ENCODE results near the gene NUP85. TPM values are rescaled to one million over a fixed set of nuclear protein-coding genes. Genes with fewer than 3 reads are reported as not detected.
"Not testable (repeated sequence)": the region's sequence is repeated elsewhere in the genome, so short reads cannot be mapped to it uniquely, and the experiment has no call there.

Gene NUP85
- total RNA-seq, 2 experiments from 2014 or later = 141 to 151 TPM

GRCh38 chr17:75271233-75271954 lies 65.9 kb downstream of the NUP85 start:
- ChIA-PET CTCF (interaction anchor here (0.6 to 3.9 kb wide), 26 partner anchors 10 to 245 kb away, joined by 3 to 50 read pairs (median 4); partner anchors contain the start of genes GGA3, GRB2, MRPS7 and NT5C), POLR2A (interaction anchor here (0.6 to 4.6 kb wide), 12 partner anchors 8 to 237 kb away, joined by 3 to 69 read pairs (median 4); partner anchors contain the start of genes GGA3, GRB2, MRPS7 and SLC25A19)

DNA sequence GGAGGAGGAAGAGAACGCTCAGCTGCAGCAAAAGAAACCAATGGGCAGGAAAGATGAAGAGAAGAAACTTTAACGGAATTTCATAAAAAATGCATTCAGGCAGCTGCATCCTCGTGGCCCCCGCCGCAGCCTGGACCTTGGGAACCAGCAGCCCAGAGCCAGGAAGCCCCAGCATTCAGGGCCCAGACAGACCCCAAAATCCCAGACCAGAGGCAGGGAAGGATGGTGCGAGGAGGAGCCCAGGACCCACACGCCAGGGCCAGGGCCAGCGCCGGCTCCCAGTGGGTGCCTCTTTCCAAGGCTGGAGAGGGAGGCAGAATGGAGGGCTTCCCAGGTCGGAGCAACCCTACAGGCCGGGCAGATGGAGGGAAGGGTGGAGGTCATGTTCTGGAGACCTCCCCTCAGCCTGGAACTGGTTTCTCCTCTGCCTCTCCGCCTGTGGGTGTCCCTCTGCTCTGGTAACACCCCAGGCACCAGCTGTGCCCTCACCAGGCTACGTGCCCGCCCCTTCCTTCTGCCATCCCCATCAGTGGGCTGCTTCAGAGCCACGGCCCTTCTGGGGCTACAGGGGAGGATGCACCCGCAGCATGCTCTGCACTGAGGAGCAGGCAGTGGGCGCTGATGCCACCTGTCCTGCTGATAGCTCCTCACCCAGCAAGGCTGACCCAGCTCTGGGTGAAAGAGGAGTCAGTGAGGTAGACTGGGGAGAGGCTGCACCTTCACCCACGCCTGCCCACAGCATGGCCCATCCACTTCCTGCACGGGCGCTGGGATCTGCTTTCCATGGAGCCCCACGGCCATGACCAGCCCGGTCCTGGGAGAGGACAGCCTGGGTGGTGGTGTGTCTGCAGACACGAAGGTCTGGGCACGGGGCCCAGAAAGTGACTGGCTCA lies 66.7 kb downstream of the NUP85 start:
- POLR2A ChIA-PET = interaction anchor here (0.6 to 4.6 kb wide), 6 partner anchors 10 to 238 kb away, joined by 3 to 69 read pairs (median 4); partner anchors contain the start of genes GGA3, MRPS7 and SLC25A19
- CTCF ChIA-PET = interaction anchor here (0.6 to 3.9 kb wide), 9 partner anchors 11 to 140 kb away, joined by 3 to 50 read pairs (median 11); partner anchors contain the start of genes GGA3, GRB2, MRPS7 and SLC25A19

- POLR2A ChIA-PET = interaction anchor here (0.6 to 4.6 kb wide), 4 partner anchors 11 to 129 kb away, joined by 3 to 69 read pairs (median 20); partner anchors contain the start of genes GGA3, MRPS7 and SLC25A19
- CTCF ChIA-PET = interaction anchor here (1.1 to 3.9 kb wide), 3 partner anchors 11 to 133 kb away, joined by 3 to 50 read pairs (median 4); partner anchors contain the start of genes GGA3, GRB2, MRPS7 and SLC25A19
These were observed 67.3 kb downstream of the NUP85 start for GRCh38 chr17:75272848-75273184.

DNA sequence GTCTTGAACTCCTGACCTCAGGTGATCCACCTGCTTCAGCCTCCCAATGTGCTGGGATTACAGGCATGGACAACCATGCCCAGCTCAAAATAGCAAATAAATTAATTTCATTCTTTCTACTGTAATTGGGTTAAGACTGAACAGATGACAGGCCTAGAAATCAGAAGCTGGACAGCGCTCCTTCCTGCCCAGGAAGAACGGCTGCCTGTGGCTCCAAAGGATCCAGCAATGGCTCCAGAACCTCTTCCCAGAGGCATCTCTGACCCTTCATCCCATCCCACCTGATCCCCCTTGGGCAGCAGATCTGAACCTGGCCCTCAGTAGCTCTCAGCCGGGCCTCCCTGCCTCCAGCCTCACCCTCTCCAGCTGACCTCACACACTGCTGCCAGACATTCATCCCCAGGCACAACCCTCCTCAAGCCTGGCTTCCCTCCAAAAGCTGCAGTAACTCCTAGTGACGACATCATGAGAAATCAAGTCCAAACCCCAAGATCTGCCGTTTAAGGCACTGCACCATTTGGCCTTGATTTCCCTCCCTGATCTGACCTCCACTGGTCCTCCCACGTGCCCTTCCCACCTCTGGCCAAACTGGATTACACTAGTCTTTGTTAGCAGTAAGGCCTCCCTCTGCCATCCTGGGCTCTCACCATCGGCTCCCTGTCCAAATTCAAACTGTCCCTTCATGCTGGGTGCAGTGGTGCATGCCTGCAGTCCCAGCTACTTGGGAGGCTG lies 68.7 kb downstream of the NUP85 start:
- POLR2A ChIA-PET = interaction anchor here (4.6 kb wide), 1 partner anchor 15 kb away, joined by 35 read pairs; the partner anchor contains the start of gene SLC25A19
- CTCF ChIA-PET = interaction anchor here (1.4 kb wide), 1 partner anchor 34 kb away, joined by 4 read pairs; no protein-coding TSS in a partner anchor

DNA sequence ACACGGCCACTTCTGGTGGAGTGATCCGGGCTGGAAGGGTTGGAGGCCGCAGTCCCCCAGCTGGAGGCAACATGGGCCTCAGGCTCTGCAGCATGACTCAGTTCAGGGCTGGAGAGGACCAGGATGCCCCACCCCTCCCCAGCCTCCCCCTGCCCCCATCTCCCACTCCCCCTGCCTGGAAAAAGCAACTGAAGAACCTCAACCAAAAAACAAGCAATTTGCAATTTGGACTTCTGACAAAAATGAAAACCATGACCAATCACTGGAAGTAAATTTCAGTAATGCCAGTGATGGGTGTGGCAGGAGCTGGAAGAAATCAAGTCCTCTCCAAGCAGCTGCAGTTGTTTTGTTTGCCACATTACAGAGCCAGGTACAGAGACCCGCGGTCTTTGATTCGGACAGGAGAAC lies 72.2 kb downstream of the NUP85 start:
- POLR2A ChIA-PET = no interaction called here
- CTCF ChIA-PET = interaction anchor here (0.6 to 1.5 kb wide), 4 partner anchors 16 to 119 kb away, joined by 3 to 4 read pairs (median 3); partner anchors contain the start of genes GGA3 and MRPS7

- POLR2A ChIA-PET = not testable (repeated sequence)
- CTCF ChIA-PET = interaction anchor here (0.5 to 2.4 kb wide), 2 partner anchors 10 to 12 kb away, joined by 3 to 8 read pairs; partner anchors contain the start of gene MIF4GD
These were observed 74.7 kb downstream of the NUP85 start for GRCh38 chr17:75280189-75280588.

DNA sequence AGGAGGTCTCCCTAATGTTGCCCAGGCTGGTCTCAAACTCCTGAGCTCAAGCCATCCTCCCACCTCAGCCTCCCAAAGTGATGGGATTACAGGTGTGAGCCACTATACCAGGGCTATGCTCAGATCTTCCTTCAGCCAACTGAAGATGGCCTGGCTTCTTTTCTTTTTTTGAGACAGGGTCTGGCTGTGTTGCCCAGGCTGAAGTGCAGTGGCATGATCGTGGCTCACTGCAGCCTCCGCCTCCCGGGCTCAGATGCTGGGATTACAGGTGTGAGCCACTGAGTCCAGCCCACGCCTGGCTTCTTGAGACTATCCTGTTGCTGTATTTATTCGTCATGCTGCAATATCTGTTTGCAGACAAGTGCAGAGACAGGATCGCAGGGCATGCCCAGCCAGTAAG lies 79.6 kb downstream of the NUP85 start:
- ChIA-PET POLR2A (no interaction called here), CTCF (interaction anchor here (0.6 kb wide), 1 partner anchor 27 kb away, joined by 4 read pairs; no protein-coding TSS in a partner anchor)

Other genes starting within 250 kb of the NUP85 start
- 1 to 10 TPM in 1 of 2 experiments, under 1 TPM in 1; 0.89 to 1.9 TPM for gene HID1, start 232.9 kb upstream of the NUP85 start, total RNA-seq
- 1 to 10 TPM; 1.8 to 2.0 TPM for gene CDR2L, start 218.0 kb upstream of the NUP85 start, total RNA-seq
- gene MRPL58, start 193.0 kb upstream of the NUP85 start, total RNA-seq = 10 to 100 TPM; 65.5 to 66.5 TPM
- 100 to 1,000 TPM; 175 to 181 TPM for gene ATP5PD, start 158.7 kb upstream of the NUP85 start, total RNA-seq
- 10 to 100 TPM; 16.8 to 19.1 TPM for gene KCTD2, start 158.5 kb upstream of the NUP85 start, total RNA-seq
- gene SLC16A5, start 117.7 kb upstream of the NUP85 start, total RNA-seq = 1 to 10 TPM; 2.3 to 2.8 TPM
- 10 to 100 TPM; 10.8 to 11.8 TPM for gene ARMC7, start 95.7 kb upstream of the NUP85 start, total RNA-seq
- gene NT5C, start 73.9 kb upstream of the NUP85 start, total RNA-seq = 10 to 100 TPM; 77.0 to 81.4 TPM
- 100 to 1,000 TPM; 233 to 238 TPM for gene JPT1, start 51.2 kb upstream of the NUP85 start, total RNA-seq
- gene SUMO2, start 22.7 kb upstream of the NUP85 start, total RNA-seq = 100 to 1,000 TPM; 634 to 647 TPM
- 10 to 100 TPM; 67.5 to 68.8 TPM for gene GGA3, start 55.9 kb downstream of the NUP85 start, total RNA-seq
- gene MRPS7, start 56.2 kb downstream of the NUP85 start, total RNA-seq = 100 to 1,000 TPM in 1 of 2 experiments, 10 to 100 TPM in 1; 98.9 to 102 TPM
- 10 to 100 TPM; 42.4 to 43.9 TPM for gene MIF4GD, start 65.6 kb downstream of the NUP85 start, total RNA-seq
- 100 to 1,000 TPM; 136 to 141 TPM for gene SLC25A19, start 83.8 kb downstream of the NUP85 start, total RNA-seq
- 100 to 1,000 TPM; 181 to 182 TPM for gene GRB2, start 200.0 kb downstream of the NUP85 start, total RNA-seq